GM12878 (cell line): ENCODE measurements around the gene GHDC. TPM values are rescaled to one million over a fixed set of nuclear protein-coding genes. Genes with fewer than 3 reads are reported as not detected.

Experiments
- BHLHE40 ChIP-seq, 2 experiments: fragments of 450-650 bp in 1 of 2; IDR thresholded peaks; 2 replicates each; pipeline ENCODE4 v1.6.1; 2011 to 2017; ENCODE audit warnings: low read depth in 2 of 2, borderline replicate concordance in 1 of 2, improper control_type of control experiment in 1 of 2, low read length in 1 of 2, mild to moderate bottlenecking in 1 of 2
- EED ChIP-seq: sonication (generic); IDR thresholded peaks from 2 replicates; pipeline ENCODE4 v1.6.1; 2016; ENCODE audit warnings: antibody characterized with exemption, low read depth
- ETV6 ChIP-seq, 2 experiments: fragments of 450-650 bp in 1 of 2; IDR thresholded peaks in 1 of 2; conservative IDR thresholded peaks in 1 of 2; 2 replicates each; pipeline ENCODE4 v1.6.1; 2014; ENCODE audit warnings: antibody characterized with exemption in 1 of 2, borderline replicate concordance in 1 of 2, low read depth in 1 of 2, mild to moderate bottlenecking in 1 of 2, moderate library complexity in 1 of 2
- FOS ChIP-seq: IDR thresholded peaks from 3 replicates; pipeline ENCODE4 v1.6.1; 2011; ENCODE audit warnings: borderline replicate concordance; ENCODE audit not compliant: insufficient read length; ENCODE audit errors: extremely low read depth
- FOXM1 ChIP-seq: IDR thresholded peaks from 2 replicates; pipeline ENCODE4 v1.6.1; 2012; ENCODE audit warnings: low read depth, mild to moderate bottlenecking, inconsistent platforms, low read length, moderate library complexity
- IKZF1 ChIP-seq: fragments of 450-650 bp; conservative IDR thresholded peaks from 2 replicates; pipeline ENCODE4 v1.6.1; 2017; ENCODE audit warnings: antibody characterized with exemption, mild to moderate bottlenecking
- NFIC ChIP-seq: IDR thresholded peaks from 2 replicates; pipeline ENCODE4 v1.6.1; 2012; ENCODE audit warnings: low read depth, mild to moderate bottlenecking, inconsistent platforms, low read length, moderate library complexity
- NFYB ChIP-seq: IDR thresholded peaks from 2 replicates; pipeline ENCODE4 v1.6.1; 2011; ENCODE audit warnings: low read depth, mild to moderate bottlenecking, low read length, improper control_type of control experiment, moderate library complexity; ENCODE audit not compliant: insufficient read depth
- NR2C2 ChIP-seq: IDR thresholded peaks from 2 replicates; pipeline ENCODE4 v1.6.1; 2011; ENCODE audit warnings: borderline replicate concordance, low read depth; ENCODE audit not compliant: control insufficient read depth, insufficient read length
- POLR2A ChIP-seq: IDR thresholded peaks from 2 replicates; pipeline ENCODE4 v1.6.1; 2011; ENCODE audit warnings: low read depth, mild to moderate bottlenecking, low read length
- RCOR1 ChIP-seq: conservative IDR thresholded peaks from 2 replicates; pipeline ENCODE4 v1.6.1; 2012; ENCODE audit warnings: low read depth, low read length, improper control_type of control experiment
- SIN3A ChIP-seq: IDR thresholded peaks from 2 replicates; pipeline ENCODE4 v1.6.1; 2012; ENCODE audit warnings: low read depth, low read length, improper control_type of control experiment
- SREBF1 ChIP-seq: IDR thresholded peaks from 2 replicates; pipeline ENCODE4 v1.6.1; 2012; ENCODE audit warnings: mild to moderate bottlenecking, low read length
- TCF7 ChIP-seq: IDR thresholded peaks from 2 replicates; pipeline ENCODE4 v1.6.1; 2014; ENCODE audit warnings: antibody characterized with exemption, borderline replicate concordance
- USF1 ChIP-seq: IDR thresholded peaks from 2 replicates; pipeline ENCODE4 v1.6.1; 2011; ENCODE audit warnings: borderline replicate concordance, low read depth, mild to moderate bottlenecking, moderate library complexity, mixed read lengths, low read length; ENCODE audit not compliant: insufficient read depth; ENCODE audit errors: extremely low read length
- polyA plus RNA-seq, 11 experiments: library from polyadenylated mRNA; depleted of rRNA in 4 of 11; unstranded in 6 of 11; stranded (reverse) in 5 of 11; fragments of >200 nt; fragmentation: Nextera tagmentation in 4 of 11; fragmentation: Illumina TruSeq in 1 of 11; extraction: Ambion mirVana in 4 of 11; extraction: Trizol in 1 of 11; gene quantifications; 1 replicate in 1 of 11; 2 replicates in 10 of 11; pipeline versions ENCODE4 v1.2.1 to v1.2.3, GENCODE V29; 2011 to 2016; ENCODE audit warnings: inconsistent platforms in 2 of 11, missing spikeins in 2 of 11, low read depth in 1 of 11
- total RNA-seq, 4 experiments: library from RNA; depleted of rRNA in 3 of 4; stranded (reverse); fragments of >200 nt in 3 of 4; fragmentation: Illumina TruSeq in 1 of 4; extraction: Trizol in 1 of 4; gene quantifications; 2 replicates each; pipeline versions ENCODE4 v1.2.1 to v1.2.3, GENCODE V29; 2013 to 2021
- TF ChIP-seq, protein P1 (sequence below): IDR thresholded peaks from 2 replicates; pipeline ENCODE4 v1.6.1; 2012; ENCODE audit warnings: improper control_type of control experiment, low read depth, low read length; ENCODE audit not compliant: insufficient replicate concordance
- TF ChIP-seq, protein P2 (sequence below): fragments of 450-650 bp; formaldehyde crosslinking; IDR thresholded peaks from 2 replicates; pipeline ENCODE4 v1.4.0; 2020; ENCODE audit warnings: mild to moderate bottlenecking, moderate library complexity
- TF ChIP-seq, protein P3 (sequence below): IDR thresholded peaks from 2 replicates; pipeline ENCODE4 v1.6.1; 2012; ENCODE audit warnings: low read depth, low read length, improper control_type of control experiment

Gene GHDC
- total and polyA plus RNA-seq, 10 of the 15 experiments (the other 5 are each of a cell fraction or from before 2014, with no cell fraction given) = 0.72 to 20.6 (median 12.9) TPM

- TF ChIP-seq USF1 (no peak), IKZF1 (peak; percentile 87), NR2C2 (no peak), EED (no peak), RCOR1 (0 out of 2 replicates have a peak, but pooled peaks have one; percentile 72), NFYB (no peak), FOXM1 (no peak), ETV6 (conservative IDR thresholded peaks at IDR 0.05 in 1 of 2, IDR thresholded peaks at IDR 0.05 in 1 of 2; ENCODE audit: borderline replicate concordance in 1 of 2, low read depth in 1 of 2) (no peak), SREBF1 (no peak), BHLHE40 (IDR thresholded peaks at IDR 0.05; ENCODE audit: borderline replicate concordance in 1 of 2, low read depth in 2 of 2, low read length in 1 of 2) (peak; percentile 24 to 70; a peak in 3 of 4 replicates), SIN3A (peak; percentile 86), POLR2A (peak; percentile 73), FOS (no peak), NFIC (no peak), TCF7 (no peak)
- TF ChIP-seq, protein P1, sequence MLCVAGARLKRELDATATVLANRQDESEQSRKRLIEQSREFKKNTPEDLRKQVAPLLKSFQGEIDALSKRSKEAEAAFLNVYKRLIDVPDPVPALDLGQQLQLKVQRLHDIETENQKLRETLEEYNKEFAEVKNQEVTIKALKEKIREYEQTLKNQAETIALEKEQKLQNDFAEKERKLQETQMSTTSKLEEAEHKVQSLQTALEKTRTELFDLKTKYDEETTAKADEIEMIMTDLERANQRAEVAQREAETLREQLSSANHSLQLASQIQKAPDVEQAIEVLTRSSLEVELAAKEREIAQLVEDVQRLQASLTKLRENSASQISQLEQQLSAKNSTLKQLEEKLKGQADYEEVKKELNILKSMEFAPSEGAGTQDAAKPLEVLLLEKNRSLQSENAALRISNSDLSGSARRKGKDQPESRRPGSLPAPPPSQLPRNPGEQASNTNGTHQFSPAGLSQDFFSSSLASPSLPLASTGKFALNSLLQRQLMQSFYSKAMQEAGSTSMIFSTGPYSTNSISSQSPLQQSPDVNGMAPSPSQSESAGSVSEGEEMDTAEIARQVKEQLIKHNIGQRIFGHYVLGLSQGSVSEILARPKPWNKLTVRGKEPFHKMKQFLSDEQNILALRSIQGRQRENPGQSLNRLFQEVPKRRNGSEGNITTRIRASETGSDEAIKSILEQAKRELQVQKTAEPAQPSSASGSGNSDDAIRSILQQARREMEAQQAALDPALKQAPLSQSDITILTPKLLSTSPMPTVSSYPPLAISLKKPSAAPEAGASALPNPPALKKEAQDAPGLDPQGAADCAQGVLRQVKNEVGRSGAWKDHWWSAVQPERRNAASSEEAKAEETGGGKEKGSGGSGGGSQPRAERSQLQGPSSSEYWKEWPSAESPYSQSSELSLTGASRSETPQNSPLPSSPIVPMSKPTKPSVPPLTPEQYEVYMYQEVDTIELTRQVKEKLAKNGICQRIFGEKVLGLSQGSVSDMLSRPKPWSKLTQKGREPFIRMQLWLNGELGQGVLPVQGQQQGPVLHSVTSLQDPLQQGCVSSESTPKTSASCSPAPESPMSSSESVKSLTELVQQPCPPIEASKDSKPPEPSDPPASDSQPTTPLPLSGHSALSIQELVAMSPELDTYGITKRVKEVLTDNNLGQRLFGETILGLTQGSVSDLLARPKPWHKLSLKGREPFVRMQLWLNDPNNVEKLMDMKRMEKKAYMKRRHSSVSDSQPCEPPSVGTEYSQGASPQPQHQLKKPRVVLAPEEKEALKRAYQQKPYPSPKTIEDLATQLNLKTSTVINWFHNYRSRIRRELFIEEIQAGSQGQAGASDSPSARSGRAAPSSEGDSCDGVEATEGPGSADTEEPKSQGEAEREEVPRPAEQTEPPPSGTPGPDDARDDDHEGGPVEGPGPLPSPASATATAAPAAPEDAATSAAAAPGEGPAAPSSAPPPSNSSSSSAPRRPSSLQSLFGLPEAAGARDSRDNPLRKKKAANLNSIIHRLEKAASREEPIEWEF = no peak
- TF ChIP-seq, protein P2, sequence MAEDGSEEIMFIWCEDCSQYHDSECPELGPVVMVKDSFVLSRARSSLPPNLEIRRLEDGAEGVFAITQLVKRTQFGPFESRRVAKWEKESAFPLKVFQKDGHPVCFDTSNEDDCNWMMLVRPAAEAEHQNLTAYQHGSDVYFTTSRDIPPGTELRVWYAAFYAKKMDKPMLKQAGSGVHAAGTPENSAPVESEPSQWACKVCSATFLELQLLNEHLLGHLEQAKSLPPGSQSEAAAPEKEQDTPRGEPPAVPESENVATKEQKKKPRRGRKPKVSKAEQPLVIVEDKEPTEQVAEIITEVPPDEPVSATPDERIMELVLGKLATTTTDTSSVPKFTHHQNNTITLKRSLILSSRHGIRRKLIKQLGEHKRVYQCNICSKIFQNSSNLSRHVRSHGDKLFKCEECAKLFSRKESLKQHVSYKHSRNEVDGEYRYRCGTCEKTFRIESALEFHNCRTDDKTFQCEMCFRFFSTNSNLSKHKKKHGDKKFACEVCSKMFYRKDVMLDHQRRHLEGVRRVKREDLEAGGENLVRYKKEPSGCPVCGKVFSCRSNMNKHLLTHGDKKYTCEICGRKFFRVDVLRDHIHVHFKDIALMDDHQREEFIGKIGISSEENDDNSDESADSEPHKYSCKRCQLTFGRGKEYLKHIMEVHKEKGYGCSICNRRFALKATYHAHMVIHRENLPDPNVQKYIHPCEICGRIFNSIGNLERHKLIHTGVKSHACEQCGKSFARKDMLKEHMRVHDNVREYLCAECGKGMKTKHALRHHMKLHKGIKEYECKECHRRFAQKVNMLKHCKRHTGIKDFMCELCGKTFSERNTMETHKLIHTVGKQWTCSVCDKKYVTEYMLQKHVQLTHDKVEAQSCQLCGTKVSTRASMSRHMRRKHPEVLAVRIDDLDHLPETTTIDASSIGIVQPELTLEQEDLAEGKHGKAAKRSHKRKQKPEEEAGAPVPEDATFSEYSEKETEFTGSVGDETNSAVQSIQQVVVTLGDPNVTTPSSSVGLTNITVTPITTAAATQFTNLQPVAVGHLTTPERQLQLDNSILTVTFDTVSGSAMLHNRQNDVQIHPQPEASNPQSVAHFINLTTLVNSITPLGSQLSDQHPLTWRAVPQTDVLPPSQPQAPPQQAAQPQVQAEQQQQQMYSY (CRISPR knock-in tag) = no peak
- TF ChIP-seq, protein P3, sequence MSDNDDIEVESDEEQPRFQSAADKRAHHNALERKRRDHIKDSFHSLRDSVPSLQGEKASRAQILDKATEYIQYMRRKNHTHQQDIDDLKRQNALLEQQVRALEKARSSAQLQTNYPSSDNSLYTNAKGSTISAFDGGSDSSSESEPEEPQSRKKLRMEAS = peak; percentile 75
Observed at GRCh38 chr17:42183741-42184711, 10.3 kb downstream of the GHDC start (continued).
